GM19397 (cell line): ENCODE data around the gene BRMS1.
"Not testable (repeated sequence)": the region's sequence is repeated elsewhere in the genome, so short reads cannot be mapped to it uniquely, and the experiment has no call there.

ENCODE experiments used
- ATAC-seq: cut with Tn5 transposase; IDR thresholded peaks from one replicate; pipeline ENCODE4 v1.9.1; 2021; ENCODE audit warnings: mild to moderate bottlenecking, moderate library complexity; ENCODE audit not compliant: unreplicated experiment

The BRMS1 gene

GRCh38 chr11:66326261-66327111 lies 18.4 kb downstream of the BRMS1 start:
- ATAC-seq, result no peak

- no peak for ATAC-seq
Measured at GRCh38 chr11:66325263-66325671, 19.6 kb downstream of the BRMS1 start.

- ATAC-seq, result no peak
Measured at GRCh38 chr11:66324664-66325063, 20.2 kb downstream of the BRMS1 start.

GRCh38 chr11:66323684-66324083 lies 21.2 kb downstream of the BRMS1 start:
- ATAC-seq, result no peak

- ATAC-seq, result no peak
Measured at GRCh38 chr11:66322732-66323427, 22.0 kb downstream of the BRMS1 start.

- ATAC-seq, result no peak
Measured at GRCh38 chr11:66321606-66322005, 23.3 kb downstream of the BRMS1 start.

- not testable (repeated sequence) for ATAC-seq
Measured at GRCh38 chr11:66320748-66321147, 24.2 kb downstream of the BRMS1 start.

GRCh38 chr11:66320289-66320688 lies 24.6 kb downstream of the BRMS1 start:
- ATAC-seq, result not testable (repeated sequence)

- ATAC-seq, result no peak
Measured at GRCh38 chr11:66318600-66318970, 26.3 kb downstream of the BRMS1 start.

- ATAC-seq, result no peak
Measured at GRCh38 chr11:66317723-66318599, 26.9 kb downstream of the BRMS1 start.

GRCh38 chr11:66317322-66317722 lies 27.6 kb downstream of the BRMS1 start:
- no peak for ATAC-seq

GRCh38 chr11:66316849-66317251 lies 28.1 kb downstream of the BRMS1 start, which contains the start of gene CD248:
Gene CD248, minus strand, starts transcription at chr11:66317044. Its CDS starts 17 bp downstream, at chr11:66317027.
- no peak for ATAC-seq

- no peak for ATAC-seq
Measured at GRCh38 chr11:66315921-66316811, 28.7 kb downstream of the BRMS1 start.

- ATAC-seq, result no peak
Measured at GRCh38 chr11:66315498-66315885, 29.4 kb downstream of the BRMS1 start.

GRCh38 chr11:66314561-66315497 lies 30.1 kb downstream of the BRMS1 start:
- ATAC-seq, result no peak

GRCh38 chr11:66314186-66314501 lies 30.8 kb downstream of the BRMS1 start:
- no peak for ATAC-seq

GRCh38 chr11:66313321-66314185 lies 31.4 kb downstream of the BRMS1 start:
- no peak for ATAC-seq
